Body of pancreas (tissue), 4 donors: Measurements from ENCODE around the gene MOV10L1. TPM values are rescaled to one million over a fixed set of nuclear protein-coding genes. Genes with fewer than 3 reads are reported as not detected.
"Not testable (repeated sequence)": the region's sequence is repeated elsewhere in the genome, so short reads cannot be mapped to it uniquely, and the experiment has no call there.

Experiments
- ATAC-seq: fragments of 150-250 bp; one replicate; pipeline ENCODE4 v1.9.1; 2016
- DNase-seq, 4 donors: peaks; one replicate each; pipeline ENCODE4 v3.0.0-alpha.2; 2019
- H3K27ac ChIP-seq, 4 donors: fragments of 200-600 bp; sonication (generic); 1 replicate in 3 of 4; 2 replicates in 1 of 4; pipeline versions ENCODE4 v1.5.1 to v1.6.1; 2016 to 2019; ENCODE audit warnings: mild to moderate bottlenecking in 1 of 4, mixed read lengths in 1 of 4, moderate library complexity in 1 of 4
- H3K27me3 ChIP-seq, 2 donors: fragments of 200-600 bp; sonication (generic); one replicate each; pipeline ENCODE4 v1.6.0; 2016; ENCODE audit warnings: mild to moderate bottlenecking in 1 of 2
- H3K36me3 ChIP-seq, 2 donors: fragments of 200-600 bp; sonication (generic); replicated peaks in 1 of 2; 2 replicates each; pipeline ENCODE4 v1.5.1; 2016; ENCODE audit warnings: low read depth in 2 of 2; ENCODE audit not compliant: insufficient read depth in 1 of 2
- H3K4me1 ChIP-seq: fragments of 200-600 bp; sonication (generic); one replicate; pipeline ENCODE4 v1.6.0; 2016
- H3K4me3 ChIP-seq, 2 donors: fragments of 200-600 bp; sonication (generic); 1 replicate in 1 of 2; 2 replicates in 1 of 2; pipeline ENCODE4 v1.5.1; 2016 to 2019
- H3K9me3 ChIP-seq, 3 donors: fragments of 200-600 bp; sonication (generic); 1 replicate in 2 of 3; 2 replicates in 1 of 3; pipeline ENCODE4 v1.5.1; 2016
- CTCF ChIP-seq, 7 experiments: fragments of 450-650 bp in 4 of 7; fragments of 200-600 bp in 3 of 7; sonication (generic) in 3 of 7; IDR thresholded peaks; one replicate each; pipeline ENCODE4 v1.5.1; 2016 to 2019; ENCODE audit warnings: antibody characterized with exemption in 7 of 7
- POLR2A ChIP-seq, 3 donors: fragments of 450-650 bp; IDR thresholded peaks; one replicate each; pipeline ENCODE4 v1.6.1; 2016; ENCODE audit warnings: antibody characterized with exemption in 3 of 3, mild to moderate bottlenecking in 2 of 3
- WGBS, 2 donors: methylation state at CpG; one replicate each; pipeline ENCODE4 v1.1.5; 2017; 5-methylcytosine and 5-hydroxymethylcytosine counted together
- intact Hi-C: fragments of 100-400 bp; cut with DNase I; formaldehyde crosslinking; loops from one replicate; pipeline ENCODE4 v1.15.1; 2023
- total RNA-seq, 2 donors: library from RNA; depleted of rRNA; stranded (reverse); fragments of >200 nt; gene quantifications; one replicate each; pipeline ENCODE4 v1.1.0, GENCODE V29; 2016

MOV10L1 gene
- total RNA-seq, 2 donors from 2014 or later = 0.52 TPM; not detected in 1

GRCh38 chr22:50085211-50085972, 4.4 kb upstream of the MOV10L1 start, which contains the start of gene MLC1:
Gene MLC1, minus strand, starts transcription at chr22:50085426. Its CDS starts 524 bp downstream, at chr22:50084902.
- no peak within 1 kb of the TSS for H3K4me3 ChIP-seq
- TF ChIP-seq CTCF (IDR thresholded peaks at IDR 0.05) (no peak), POLR2A (IDR thresholded peaks at IDR 0.05) (no peak)
- H3K9me3 ChIP-seq = no peaks in the 10 kb centered on the region
- DNase-seq (no peak), ATAC-seq (no peak)
- intact Hi-C loops = no loop called here
- WGBS, 2 donors = 42 to 48% methylated on average over 27 to 29 of the region's 29 CpGs
- H3K27ac ChIP-seq = no peak within 1 kb of the TSS
- peaks cover 0 to 3% of the 10 kb centered on the region in 2 donors for H3K27me3 ChIP-seq
- H3K36me3 ChIP-seq = no peaks in the 10 kb centered on the region
- H3K4me1 ChIP-seq = no peaks in the 10 kb centered on the region

GRCh38 chr22:50086526-50086925, 3.3 kb upstream of the MOV10L1 start:
- WGBS, 2 donors = 60 to 69% methylated on average over 5 of the region's 5 CpGs
- peaks cover 0 to 3% of the 10 kb centered on the region in 2 donors for H3K27me3 ChIP-seq
- H3K36me3 ChIP-seq = no peaks in the 10 kb centered on the region
- no peaks in the 10 kb centered on the region for H3K4me1 ChIP-seq
- no peak overlapping the region for H3K27ac ChIP-seq
- no peak overlapping the region for H3K4me3 ChIP-seq
- H3K9me3 ChIP-seq = no peaks in the 10 kb centered on the region
- TF ChIP-seq POLR2A (IDR thresholded peaks at IDR 0.05) (no peak), CTCF (IDR thresholded peaks at IDR 0.05) (no peak)
- DNase-seq (no peak), ATAC-seq (no peak)
- intact Hi-C loops = no loop called here

GRCh38 chr22:50086975-50087374, 2.8 kb upstream of the MOV10L1 start:
- H3K36me3 ChIP-seq, intact Hi-C loops, H3K9me3 ChIP-seq, H3K4me1 ChIP-seq, DNase-seq, ATAC-seq, H3K27me3 ChIP-seq, H3K27ac ChIP-seq, H3K4me3 ChIP-seq: not testable (repeated sequence)
- 86 to 94% methylated on average over 4 of the region's 4 CpGs for WGBS, 2 donors

- ATAC-seq (no peak), DNase-seq (no peak)
- Histone ChIP-seq H3K27me3 (peaks cover 0 to 6% of the 10 kb centered on the region in 2 donors), H3K4me3 (no peak overlapping the region), H3K36me3 (no peaks in the 10 kb centered on the region), H3K9me3 (no peaks in the 10 kb centered on the region), H3K4me1 (no peaks in the 10 kb centered on the region), H3K27ac (no peak overlapping the region)
- intact Hi-C loops = no loop called here
- 82 to 84% methylated on average over 7 to 12 of the region's 12 CpGs for WGBS, 2 donors
- TF ChIP-seq CTCF (IDR thresholded peaks at IDR 0.05) = no peak
- no peak for TF ChIP-seq POLR2A (IDR thresholded peaks at IDR 0.05)
Observed at GRCh38 chr22:50087646-50088045, 2.2 kb upstream of the MOV10L1 start.

- 86 to 88% methylated on average over 9 to 10 of the region's 12 CpGs for WGBS, 2 donors
- DNase-seq (no peak), ATAC-seq (no peak)
- Histone ChIP-seq H3K4me3 (no peak overlapping the region), H3K27ac (no peak overlapping the region), H3K27me3 (peaks cover 0 to 7% of the 10 kb centered on the region in 2 donors), H3K4me1 (no peaks in the 10 kb centered on the region), H3K36me3 (no peaks in the 10 kb centered on the region), H3K9me3 (no peaks in the 10 kb centered on the region)
- TF ChIP-seq POLR2A (IDR thresholded peaks at IDR 0.05) = no peak
- TF ChIP-seq CTCF (IDR thresholded peaks at IDR 0.05) = no peak
- intact Hi-C loops = no loop called here
Observed at GRCh38 chr22:50088096-50088495, 1.7 kb upstream of the MOV10L1 start.
